Lung (tissue), 16 donors: ENCODE measurements around the gene CCDC88A. TPM values are rescaled to one million over a fixed set of nuclear protein-coding genes. Genes with fewer than 3 reads are reported as not detected.
A peak's percentile ranks its signal among the peaks of the same experiment; 100 is the strongest.

Source experiments
- ATAC-seq: fragments of 200-7000 bp; cut with Tn5 transposase; one replicate; pipeline ENCODE4 v1.9.1; 2020; ENCODE audit warnings: moderate number of reproducible peaks; ENCODE audit not compliant: insufficient read depth, low FRiP score
- DNase-seq, 3 donors: peaks; one replicate each; pipeline ENCODE4 v3.0.0-alpha.2; 2013 to 2017
- H3K27ac ChIP-seq, 2 donors: one replicate each; pipeline ENCODE4 v1.5.1; 2013; ENCODE audit warnings: mild to moderate bottlenecking in 2 of 2, moderate library complexity in 2 of 2, control low read depth in 1 of 2, inconsistent platforms in 1 of 2, low read depth in 1 of 2, low read length in 1 of 2
- H3K27me3 ChIP-seq, 3 donors: one replicate each; pipeline ENCODE4 v1.5.1; 2013; ENCODE audit warnings: low read length in 2 of 3; ENCODE audit not compliant: control insufficient read depth in 3 of 3, insufficient read depth in 3 of 3
- H3K36me3 ChIP-seq, 4 donors: one replicate each; pipeline ENCODE4 v1.5.1; 2013; ENCODE audit warnings: low read length in 4 of 4, mild to moderate bottlenecking in 1 of 4, moderate library complexity in 1 of 4; ENCODE audit not compliant: control insufficient read depth in 4 of 4, insufficient read depth in 4 of 4
- H3K4me1 ChIP-seq, 5 donors: one replicate each; pipeline ENCODE4 v1.5.1; 2013; ENCODE audit warnings: low read length in 5 of 5, mild to moderate bottlenecking in 2 of 5, moderate library complexity in 1 of 5; ENCODE audit not compliant: control insufficient read depth in 5 of 5, insufficient read depth in 5 of 5
- H3K4me3 ChIP-seq: one replicate; pipeline ENCODE4 v1.5.1; 2013; ENCODE audit warnings: mild to moderate bottlenecking, control low read depth, moderate library complexity
- H3K9ac ChIP-seq, 2 donors: one replicate each; pipeline ENCODE4 v1.5.1; 2013; ENCODE audit warnings: low read length in 2 of 2, control low read depth in 1 of 2; ENCODE audit not compliant: insufficient read depth in 1 of 2
- H3K9me3 ChIP-seq, 4 donors: one replicate each; pipeline ENCODE4 v1.5.1; 2013; ENCODE audit warnings: low read length in 3 of 4, mild to moderate bottlenecking in 1 of 4, moderate library complexity in 1 of 4; ENCODE audit not compliant: control insufficient read depth in 4 of 4, insufficient read depth in 3 of 4
- CTCF ChIP-seq: IDR thresholded peaks from 2 replicates; pipeline ENCODE4 v1.5.1; 2012; ENCODE audit warnings: mild to moderate bottlenecking; ENCODE audit errors: control extremely low read depth, extremely low read depth
- WGBS, 2 donors: extraction: QIAGEN DNeasy Blood & Tissue Kit; methylation state at CpG; one replicate each; pipeline ENCODE4 v1.1.7; 2013; 5-methylcytosine and 5-hydroxymethylcytosine counted together
- long read RNA-seq, 5 donors: transcript quantifications; one replicate each; lab custom pipeline, GENCODE V29; 2026
- polyA plus RNA-seq, 2 donors: library from polyadenylated mRNA; stranded (reverse); fragments of 200-250 nt; gene quantifications; one replicate each; pipeline ENCODE4 v1.2.1, GENCODE V29; 2013
- total RNA-seq, 2 donors: library from RNA; depleted of rRNA in 1 of 2; stranded (reverse); fragments of >200 nt in 1 of 2; gene quantifications; one replicate each; pipeline ENCODE4 v1.2.1, GENCODE V29; 2014 to 2021
- donor health status: control.
- donor health status: control.
- donor health status: Bipolar disorder and iron deficiency.
- donor health status: healthy.
- donor health status: DM: yes; HTN: yes; CAD: no.

CCDC88A gene
- total RNA-seq: 10 to 100 TPM; 74.7 to 91.9 TPM
- polyA plus RNA-seq: 10 to 100 TPM; 13.3 to 48.3 TPM
- long read RNA-seq, donor 1, full-length matches to known transcripts: 1 of 23 reads
- long read RNA-seq, donor 1, partial matches to known transcripts: 22 of 23 reads
- long read RNA-seq, donor 1, other reads (novel, unspliced or antisense): 0 of 23 reads
- long read RNA-seq, donor 2: 0 reads
- long read RNA-seq, donor 3, full-length matches to known transcripts: 4 of 13 reads
- long read RNA-seq, donor 3, partial matches to known transcripts: 9 of 13 reads
- long read RNA-seq, donor 3, other reads (novel, unspliced or antisense): 0 of 13 reads
- long read RNA-seq, donor 4, full-length matches to known transcripts: 5 of 27 reads
- long read RNA-seq, donor 4, partial matches to known transcripts: 22 of 27 reads
- long read RNA-seq, donor 4, other reads (novel, unspliced or antisense): 0 of 27 reads
- long read RNA-seq, donor 5, full-length matches to known transcripts: 9 of 49 reads
- long read RNA-seq, donor 5, partial matches to known transcripts: 40 of 49 reads
- long read RNA-seq, donor 5, other reads (novel, unspliced or antisense): 0 of 49 reads

GRCh38 chr2:55419679-55420438, at the start of gene CCDC88A:
CCDC88A (minus strand) TSS chr2:55419856; CDS start chr2:55419079, 777 bp downstream.
- Histone ChIP-seq H3K9ac (peak within 1 kb of the TSS; percentile 80 to 99), H3K27ac (peak within 1 kb of the TSS; percentile 81 to 92), H3K4me3 (peak within 1 kb of the TSS; percentile 94), H3K36me3 (peaks cover 0 to 5% (median 0%) of the 10 kb centered on the region in 4 donors), H3K4me1 (peaks cover 0 to 20% (median 0%) of the 10 kb centered on the region in 5 donors), H3K9me3 (peaks cover 0 to 2% (median 0%) of the 10 kb centered on the region in 4 donors), H3K27me3 (no peaks in the 10 kb centered on the region)
- 0% methylated on average over 50 to 62 of the region's 62 CpGs for WGBS, 2 donors
- ATAC-seq: peak; percentile 95
- TF ChIP-seq CTCF: no peak
- peak; percentile 98 to 100 (median 99) for DNase-seq

DNA sequence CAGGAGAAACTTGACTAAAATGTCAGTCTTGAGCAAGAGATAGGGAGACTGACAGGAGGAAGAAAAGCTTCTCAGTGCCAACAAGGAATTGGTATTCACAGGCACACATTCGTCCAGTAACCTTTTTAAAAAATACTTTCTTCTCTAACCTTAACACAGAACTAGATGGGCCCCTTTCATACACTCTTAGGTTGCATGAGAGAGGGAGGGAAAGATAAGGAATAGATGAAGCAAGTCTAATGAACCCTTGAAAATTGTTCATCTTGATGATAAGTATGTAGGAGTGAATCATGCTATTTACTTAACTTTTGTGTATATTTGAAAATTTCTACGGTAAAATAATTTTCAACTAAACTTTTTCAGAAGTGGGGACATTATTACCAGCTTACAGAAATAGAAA, 42.0 kb upstream of the CCDC88A start:
- Histone ChIP-seq H3K27me3 (no peaks in the 10 kb centered on the region), H3K9ac (no peak overlapping the region), H3K36me3 (no peaks in the 10 kb centered on the region), H3K4me3 (no peak overlapping the region), H3K4me1 (no peaks in the 10 kb centered on the region), H3K27ac (no peak overlapping the region), H3K9me3 (peaks cover 0 to 7% (median 0%) of the 10 kb centered on the region in 4 donors)
- WGBS, 2 donors: 59 to 78% methylated on average over 2 of the region's 2 CpGs
- ATAC-seq (no peak), DNase-seq (no peak)
- TF ChIP-seq CTCF: no peak

DNA sequence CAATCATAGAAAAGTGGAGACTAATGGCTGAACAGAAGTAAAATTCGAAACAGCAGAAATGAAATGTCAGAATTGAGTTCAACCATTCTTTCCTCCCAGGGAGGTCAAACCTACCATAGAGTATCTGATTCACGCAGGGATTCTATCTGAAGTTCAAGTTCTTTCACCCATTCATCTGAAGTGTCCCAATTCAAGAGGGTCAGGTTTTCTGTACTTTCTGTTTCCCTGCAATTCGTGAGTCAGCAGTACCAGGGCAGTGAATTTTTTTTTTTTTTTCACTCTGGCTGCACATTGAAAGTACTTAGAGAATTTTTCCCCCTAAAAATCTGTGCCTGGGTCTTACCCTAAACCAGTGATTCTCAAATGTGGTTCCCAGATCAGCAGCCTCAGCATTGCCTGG, 40.9 kb upstream of the CCDC88A start:
- no peak for TF ChIP-seq CTCF
- Histone ChIP-seq H3K4me1 (no peaks in the 10 kb centered on the region), H3K36me3 (no peaks in the 10 kb centered on the region), H3K9ac (no peak overlapping the region), H3K9me3 (peaks cover 0 to 7% (median 0%) of the 10 kb centered on the region in 4 donors), H3K4me3 (no peak overlapping the region), H3K27ac (no peak overlapping the region), H3K27me3 (no peaks in the 10 kb centered on the region)
- peak in 1 of 3 donors; percentile 34 for DNase-seq
- ATAC-seq: peak; percentile 81
- WGBS, 2 donors: 47 to 51% methylated on average over 3 of the region's 3 CpGs
